Peyer's patch (tissue), 4 donors: ENCODE results near the gene TREM2.

Experiments
- POLR2A ChIP-seq, 2 donors: fragments of 450-650 bp; IDR thresholded peaks; one replicate each; pipeline ENCODE4 v1.5.1; 2017; ENCODE audit warnings: antibody characterized with exemption in 2 of 2, mild to moderate bottlenecking in 2 of 2, moderate library complexity in 2 of 2
- TF ChIP-seq, protein P1 (sequence below), 6 experiments: fragments of 450-650 bp in 4 of 6; fragments of 200-600 bp in 2 of 6; sonication (generic) in 1 of 6; IDR thresholded peaks; one replicate each; pipeline ENCODE4 v1.5.1; 2017 to 2019; ENCODE audit warnings: antibody characterized with exemption in 6 of 6, mild to moderate bottlenecking in 3 of 6, moderate library complexity in 1 of 6

DNA sequence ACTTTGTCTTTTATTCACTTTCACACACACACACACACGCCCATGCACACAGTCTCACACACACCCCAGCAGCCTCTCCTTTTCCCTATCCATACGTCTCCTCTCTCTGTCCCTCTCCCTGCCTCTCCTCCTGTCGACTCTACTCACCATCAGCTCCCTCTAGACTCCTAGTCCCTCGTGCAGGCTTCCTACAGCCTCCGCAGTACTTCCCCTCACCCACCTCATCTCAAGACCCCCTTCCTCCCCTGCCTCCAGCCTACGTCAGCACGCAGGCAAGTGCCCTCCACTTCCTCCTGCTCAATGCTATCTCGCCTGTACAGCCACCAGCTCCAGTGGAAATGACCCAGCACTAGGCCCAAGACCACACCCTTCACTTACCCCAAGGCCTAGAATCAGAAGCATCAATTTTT is 38.9 kb upstream of the TREM2 start:
- TF ChIP-seq, protein P1, sequence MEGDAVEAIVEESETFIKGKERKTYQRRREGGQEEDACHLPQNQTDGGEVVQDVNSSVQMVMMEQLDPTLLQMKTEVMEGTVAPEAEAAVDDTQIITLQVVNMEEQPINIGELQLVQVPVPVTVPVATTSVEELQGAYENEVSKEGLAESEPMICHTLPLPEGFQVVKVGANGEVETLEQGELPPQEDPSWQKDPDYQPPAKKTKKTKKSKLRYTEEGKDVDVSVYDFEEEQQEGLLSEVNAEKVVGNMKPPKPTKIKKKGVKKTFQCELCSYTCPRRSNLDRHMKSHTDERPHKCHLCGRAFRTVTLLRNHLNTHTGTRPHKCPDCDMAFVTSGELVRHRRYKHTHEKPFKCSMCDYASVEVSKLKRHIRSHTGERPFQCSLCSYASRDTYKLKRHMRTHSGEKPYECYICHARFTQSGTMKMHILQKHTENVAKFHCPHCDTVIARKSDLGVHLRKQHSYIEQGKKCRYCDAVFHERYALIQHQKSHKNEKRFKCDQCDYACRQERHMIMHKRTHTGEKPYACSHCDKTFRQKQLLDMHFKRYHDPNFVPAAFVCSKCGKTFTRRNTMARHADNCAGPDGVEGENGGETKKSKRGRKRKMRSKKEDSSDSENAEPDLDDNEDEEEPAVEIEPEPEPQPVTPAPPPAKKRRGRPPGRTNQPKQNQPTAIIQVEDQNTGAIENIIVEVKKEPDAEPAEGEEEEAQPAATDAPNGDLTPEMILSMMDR (IDR thresholded peaks at IDR 0.05): no peak
- no peak for TF ChIP-seq POLR2A (IDR thresholded peaks at IDR 0.05)
